DOHH2 (cell line): ENCODE data around the gene EZH2.

ENCODE experiments used
- CTCF ChIP-seq: fragments of 200-600 bp; sonication (generic); IDR thresholded peaks from one replicate; pipeline ENCODE4 v1.5.1; 2014; ENCODE audit warnings: antibody characterized with exemption, mild to moderate bottlenecking, low read depth, low read length; ENCODE audit not compliant: poor library complexity, severe bottlenecking
- EZH2phosphoT487 ChIP-seq: fragments of 200-600 bp; sonication (generic); IDR thresholded peaks from 2 replicates; pipeline ENCODE4 v1.6.1; 2017; ENCODE audit warnings: borderline replicate concordance, mild to moderate bottlenecking, antibody characterized with exemption, low read length, moderate library complexity, mixed read lengths

GRCh38 chr7:148884049-148884298 is at the start of gene EZH2:
- TF ChIP-seq EZH2phosphoT487, result no peak
- TF ChIP-seq CTCF, result no peak
